Neural cell (in vitro differentiated cells): ENCODE measurements around the gene EIF3D. TPM values are rescaled to one million over a fixed set of nuclear protein-coding genes. Genes with fewer than 3 reads are reported as not detected.

Experiments used
- H2AFZ ChIP-seq: fragments of 200-600, 300-800 bp; sonication (generic), shearing (Covaris generic); 2 replicates; pipeline ENCODE4 v1.6.0; 2014; ENCODE audit warnings: low read depth, mild to moderate bottlenecking, antibody characterized with exemption, low read length, moderate library complexity
- H3F3A ChIP-seq: fragments of 200-600 bp; shearing (Covaris generic); 2 replicates; pipeline ENCODE4 v1.6.1; 2016; ENCODE audit warnings: mild to moderate bottlenecking, moderate library complexity, mixed read lengths, antibody characterized with exemption, low read length; ENCODE audit not compliant: insufficient read depth, poor library complexity, severe bottlenecking
- H3K27ac ChIP-seq: fragments of 200-600, 300-800 bp; sonication (generic), shearing (Covaris generic); 2 replicates; pipeline ENCODE4 v1.5.1; 2014; ENCODE audit warnings: mild to moderate bottlenecking, low read length, moderate library complexity
- H3K27me3 ChIP-seq: fragments of 300-800, 200-600 bp; sonication (generic), shearing (Covaris generic); 2 replicates; pipeline ENCODE4 v1.6.0; 2014; ENCODE audit warnings: mild to moderate bottlenecking, low read depth, low read length, moderate library complexity; ENCODE audit not compliant: insufficient read depth
- H3K36me3 ChIP-seq: fragments of 300-800, 200-600 bp; sonication (generic), shearing (Covaris generic); 2 replicates; pipeline ENCODE4 v1.5.1; 2014; ENCODE audit warnings: mild to moderate bottlenecking, antibody characterized with exemption, low read length, moderate library complexity; ENCODE audit not compliant: insufficient read depth
- H3K4me2 ChIP-seq: fragments of 300-800, 200-600 bp; sonication (generic), shearing (Covaris generic); 2 replicates; pipeline ENCODE4 v1.6.0; 2014; ENCODE audit warnings: mild to moderate bottlenecking, low read length
- H3K4me3 ChIP-seq: fragments of 300-800, 200-600 bp; sonication (generic), shearing (Covaris generic); 2 replicates; pipeline ENCODE4 v1.5.1; 2014; ENCODE audit warnings: mild to moderate bottlenecking, low read length, moderate library complexity
- H3K79me2 ChIP-seq: fragments of 200-600 bp; shearing (Covaris generic); replicated peaks from 2 replicates; pipeline ENCODE4 v1.6.0; 2014; ENCODE audit warnings: mild to moderate bottlenecking, low read length, moderate library complexity; ENCODE audit not compliant: insufficient read depth
- H3K9ac ChIP-seq: fragments of 300-800, 200-600 bp; sonication (generic), shearing (Covaris generic); 2 replicates; pipeline ENCODE4 v1.6.1; 2016; ENCODE audit warnings: mild to moderate bottlenecking, low read length, mixed read lengths
- H3K9me2 ChIP-seq: fragments of 200-600 bp; shearing (Covaris generic); 2 replicates; pipeline ENCODE4 v1.6.1; 2016; ENCODE audit warnings: mild to moderate bottlenecking, low read length, mixed read lengths; ENCODE audit not compliant: insufficient read depth
- H3K9me3 ChIP-seq: fragments of 200-600, 300-800 bp; sonication (generic), shearing (Covaris generic); 2 replicates; pipeline ENCODE4 v1.6.1; 2016; ENCODE audit warnings: mild to moderate bottlenecking, mixed run types, low read length, moderate library complexity, mixed read lengths
- H4K20me1 ChIP-seq: fragments of 200-600 bp; shearing (Covaris generic); 2 replicates; pipeline ENCODE4 v1.6.1; 2016; ENCODE audit warnings: mild to moderate bottlenecking, mixed run types; ENCODE audit not compliant: insufficient read depth
- CTCF ChIP-seq: fragments of 450-650 bp; IDR thresholded peaks from 2 replicates; pipeline ENCODE4 v1.5.1; 2014; ENCODE audit warnings: antibody characterized with exemption, mild to moderate bottlenecking, moderate library complexity; ENCODE audit not compliant: poor library complexity, severe bottlenecking
- EP300 ChIP-seq: fragments of 450-650 bp; conservative IDR thresholded peaks from 2 replicates; pipeline ENCODE4 v1.6.1; 2014; ENCODE audit warnings: antibody characterized with exemption, mild to moderate bottlenecking, moderate library complexity; ENCODE audit not compliant: poor library complexity, severe bottlenecking
- EZH2 ChIP-seq: fragments of 200-600, 300-800 bp; shearing (Covaris generic), sonication (generic); IDR thresholded peaks from 2 replicates; pipeline ENCODE4 v1.6.1; 2014; ENCODE audit warnings: antibody characterized with exemption, low read length, borderline replicate concordance, mild to moderate bottlenecking; ENCODE audit not compliant: insufficient read depth, poor library complexity, severe bottlenecking
- MXI1 ChIP-seq: fragments of 450-650 bp; conservative IDR thresholded peaks from 2 replicates; pipeline ENCODE4 v1.6.1; 2014; ENCODE audit warnings: antibody characterized with exemption, mild to moderate bottlenecking; ENCODE audit not compliant: poor library complexity, severe bottlenecking
- POLR2AphosphoS5 ChIP-seq: IDR thresholded peaks from 2 replicates; pipeline ENCODE4 v1.6.1; 2012
- RAD21 ChIP-seq: fragments of 450-650 bp; conservative IDR thresholded peaks from 2 replicates; pipeline ENCODE4 v1.6.1; 2014; ENCODE audit warnings: antibody characterized with exemption, mild to moderate bottlenecking, moderate library complexity
- REST ChIP-seq: IDR thresholded peaks from 2 replicates; pipeline ENCODE4 v1.6.1; 2012; ENCODE audit warnings: borderline replicate concordance
- SMC3 ChIP-seq: fragments of 450-650 bp; conservative IDR thresholded peaks from 2 replicates; pipeline ENCODE4 v1.6.1; 2014; ENCODE audit warnings: antibody characterized with exemption, mild to moderate bottlenecking, moderate library complexity; ENCODE audit not compliant: poor library complexity
- TAF1 ChIP-seq: IDR thresholded peaks from 2 replicates; pipeline ENCODE4 v1.6.1; 2012; ENCODE audit warnings: low read depth
- polyA plus RNA-seq: library from polyadenylated mRNA; depleted of rRNA; stranded (reverse); fragments of >200 nt; gene quantifications from 2 replicates; pipeline ENCODE4 v1.2.3, GENCODE V29; 2014

EIF3D gene
- polyA plus RNA-seq, 1 donor from 2014 or later, result 133 TPM

- no peak overlapping the region for H3K27ac ChIP-seq
- no peaks in the 10 kb centered on the region for H3F3A ChIP-seq
- no peaks in the 10 kb centered on the region for H3K9me3 ChIP-seq
- no peaks in the 10 kb centered on the region for H3K9me2 ChIP-seq
- no peaks in the 10 kb centered on the region for H4K20me1 ChIP-seq
- TF ChIP-seq TAF1, result no peak
- no peak for TF ChIP-seq SMC3
- TF ChIP-seq RAD21, result no peak
- no peak for TF ChIP-seq EP300
- no peak for TF ChIP-seq MXI1
- TF ChIP-seq POLR2AphosphoS5, result no peak
- no peak for TF ChIP-seq REST
- no peak for TF ChIP-seq EZH2
- TF ChIP-seq CTCF, result no peak
- no peak overlapping the region for H2AFZ ChIP-seq
- H3K79me2 ChIP-seq, result no peaks in the 10 kb centered on the region
- no peak overlapping the region for H3K4me3 ChIP-seq
- no peak overlapping the region for H3K4me2 ChIP-seq
- H3K36me3 ChIP-seq, result no peaks in the 10 kb centered on the region
- H3K27me3 ChIP-seq, result no peaks in the 10 kb centered on the region
- no peak overlapping the region for H3K9ac ChIP-seq
These were observed 62.7 kb downstream of the EIF3D start for GRCh38 chr22:36466258-36466657.

- Histone ChIP-seq H3K4me2 (no peak overlapping the region), H3K79me2 (no peaks in the 10 kb centered on the region), H3K27ac (no peak overlapping the region), H2AFZ (no peak overlapping the region), H3K9me2 (no peaks in the 10 kb centered on the region), H3K9me3 (no peaks in the 10 kb centered on the region), H3K9ac (no peak overlapping the region), H3F3A (no peaks in the 10 kb centered on the region), H3K36me3 (no peaks in the 10 kb centered on the region), H3K4me3 (no peak overlapping the region), H4K20me1 (no peaks in the 10 kb centered on the region), H3K27me3 (no peaks in the 10 kb centered on the region)
- no peak for TF ChIP-seq MXI1
- TF ChIP-seq TAF1, result no peak
- no peak for TF ChIP-seq RAD21
- no peak for TF ChIP-seq EP300
- no peak for TF ChIP-seq EZH2
- TF ChIP-seq REST, result no peak
- no peak for TF ChIP-seq POLR2AphosphoS5
- TF ChIP-seq CTCF, result no peak
- no peak for TF ChIP-seq SMC3
These were observed 63.5 kb downstream of the EIF3D start for GRCh38 chr22:36465232-36466021.
